Measurements from ENCODE around the gene FCHSD1.
A peak's percentile ranks its signal among the peaks of the same experiment; 100 is the strongest.
"Not testable (repeated sequence)": the region's sequence is repeated elsewhere in the genome, so short reads cannot be mapped to it uniquely, and the experiment has no call there.

The FCHSD1 gene

DNA sequence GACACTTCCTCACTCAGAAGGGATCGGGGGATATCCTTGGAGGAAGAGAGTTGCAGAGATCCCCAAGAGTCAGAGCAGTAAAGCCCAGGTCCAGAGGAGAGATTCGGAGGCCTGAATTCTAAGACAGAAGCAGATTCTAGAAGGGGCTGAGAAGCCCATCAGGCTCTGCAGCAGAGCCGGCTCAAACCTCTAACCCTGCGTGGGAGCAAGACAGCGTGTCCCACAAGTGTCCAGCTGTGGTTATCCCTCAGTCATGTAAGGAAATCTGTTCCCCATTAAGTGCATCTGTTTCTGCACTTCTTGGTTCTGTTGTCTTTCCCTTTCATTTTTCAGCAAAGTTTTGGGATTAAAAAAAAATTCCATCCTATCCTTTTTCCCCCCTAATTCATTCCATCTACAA is 27.6 kb downstream of the FCHSD1 start:
- Mint-ChIP-seq H3K4me1 (ENCODE audit: low read depth) (peaks cover 22% of the 10 kb centered on the region), H3K9me3 (no peaks in the 10 kb centered on the region), H3K27me3 (no peaks in the 10 kb centered on the region), H3K4me3 (peak overlapping the region; percentile 20), H3K27ac (peak overlapping the region; percentile 74), H3K36me3 (ENCODE audit: low read depth) (peaks cover 75% of the 10 kb centered on the region)

DNA sequence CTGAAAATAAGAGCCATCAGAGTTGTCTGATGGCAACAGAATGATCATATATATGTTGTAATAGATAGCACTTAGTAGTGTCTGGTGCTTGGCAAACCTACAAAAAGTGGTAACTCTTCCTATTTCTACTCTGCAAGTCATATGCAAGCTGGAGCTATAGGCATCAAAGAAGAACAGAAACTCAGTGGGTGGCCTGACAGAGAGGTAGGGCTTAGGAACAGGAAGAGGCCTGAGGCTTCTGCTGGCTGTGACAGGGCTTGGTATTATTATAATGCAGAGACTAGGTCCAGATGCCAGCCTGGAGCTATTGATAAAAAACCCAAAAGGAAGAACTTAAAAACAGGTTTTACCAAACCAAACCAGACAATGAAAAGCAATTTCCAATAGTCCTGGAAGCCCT is 28.0 kb downstream of the FCHSD1 start:
- Mint-ChIP-seq H3K4me3 (peak overlapping the region; percentile 20), H3K36me3 (ENCODE audit: low read depth) (peaks cover 73% of the 10 kb centered on the region), H3K4me1 (ENCODE audit: low read depth) (peaks cover 22% of the 10 kb centered on the region), H3K9me3 (no peaks in the 10 kb centered on the region), H3K27me3 (no peaks in the 10 kb centered on the region), H3K27ac (peak overlapping the region; percentile 74)

DNA sequence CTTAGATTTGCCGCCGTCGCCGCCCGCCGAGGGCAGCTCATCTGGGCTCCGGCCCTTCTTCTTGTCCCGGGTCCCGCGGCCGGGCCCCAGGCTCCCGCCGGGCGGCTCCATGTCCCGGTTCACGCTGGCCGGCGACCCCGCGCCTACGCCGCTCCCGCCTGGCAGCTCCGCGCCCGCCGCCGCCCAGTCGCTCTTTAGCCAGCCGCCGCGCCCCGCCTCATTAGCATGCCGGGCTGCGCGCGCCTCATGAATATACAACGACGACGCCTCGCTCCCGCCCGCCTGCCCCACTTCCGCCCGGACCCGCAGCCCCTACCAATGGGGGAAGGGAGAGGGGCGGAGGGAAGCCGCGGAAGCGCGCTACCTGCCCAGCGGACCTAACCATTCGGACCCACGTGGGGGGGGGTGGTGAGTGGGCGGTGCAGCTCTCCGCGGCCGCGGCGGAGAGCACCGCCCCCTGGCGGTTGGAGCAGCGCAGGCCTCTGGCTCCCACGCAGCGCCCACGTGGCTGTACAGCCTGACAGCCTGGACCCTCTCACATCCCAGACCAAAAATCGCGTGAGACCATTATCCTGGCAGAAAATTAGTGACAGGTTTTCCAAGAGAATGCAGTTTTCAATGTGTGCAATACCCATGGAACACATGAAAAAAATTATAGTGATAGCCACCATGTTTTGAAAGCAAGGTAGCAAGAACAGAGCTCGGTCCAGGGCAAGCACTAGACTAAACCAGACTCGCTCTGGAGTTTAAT is 32.2 kb downstream of the FCHSD1 start, which contains the start of gene DIAPH1:
Gene DIAPH1 (minus strand): TSS at position 197 of the 751 bp plus-strand sequence. CDS start 86 bp downstream, at position 111.
- Mint-ChIP-seq H3K4me1 (ENCODE audit: low read depth) (peaks cover 52% of the 10 kb centered on the region), H3K4me3 (peak within 1 kb of the TSS; percentile 91), H3K9me3 (no peaks in the 10 kb centered on the region), H3K27ac (peak within 1 kb of the TSS; percentile 97), H3K36me3 (ENCODE audit: low read depth) (peaks cover 59% of the 10 kb centered on the region), H3K27me3 (no peaks in the 10 kb centered on the region)

DNA sequence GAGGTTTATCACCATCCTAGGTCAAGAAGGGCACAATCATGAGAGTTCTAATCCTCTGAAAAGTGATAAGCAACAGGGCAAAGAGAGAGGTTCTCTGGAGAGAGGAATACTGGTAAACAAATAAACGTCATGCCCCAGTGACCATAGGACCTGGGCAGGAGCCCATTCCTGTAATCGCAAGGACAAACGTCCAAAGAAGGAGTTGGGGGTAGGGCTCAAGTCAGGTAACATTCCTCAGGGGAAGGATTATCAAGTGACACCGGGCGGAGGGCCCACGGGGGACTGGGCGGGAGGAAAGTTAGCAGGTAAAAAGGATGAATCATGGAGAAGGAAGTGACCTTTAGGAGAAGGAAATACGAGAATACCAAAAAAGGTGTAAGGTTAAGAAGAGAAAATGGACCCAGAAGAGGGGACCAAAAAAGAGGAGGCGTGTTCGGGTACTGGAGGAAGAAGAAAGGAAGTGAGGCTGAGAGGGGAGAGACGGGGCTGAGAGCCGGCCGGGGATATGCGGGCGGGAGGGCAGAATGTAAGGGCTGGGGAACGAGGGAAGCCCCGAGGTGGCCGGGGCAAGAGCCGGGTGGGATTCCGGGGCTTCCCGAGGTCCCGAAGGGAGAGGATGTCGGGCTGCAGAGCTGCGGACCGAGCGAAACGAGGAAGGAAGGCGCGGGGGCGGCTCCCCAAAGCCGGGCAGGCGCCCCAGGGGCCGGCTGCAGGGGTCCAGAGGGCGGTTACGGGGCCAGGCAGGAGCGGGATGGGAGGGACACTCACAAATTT is 33.0 kb downstream of the FCHSD1 start:
- H3K27me3 Mint-ChIP-seq: no peaks in the 10 kb centered on the region
- H3K4me3 Mint-ChIP-seq: peak overlapping the region; percentile 91
- peaks cover 52% of the 10 kb centered on the region for H3K4me1 Mint-ChIP-seq (ENCODE audit: low read depth)
- peak overlapping the region; percentile 97 for H3K27ac Mint-ChIP-seq
- H3K9me3 Mint-ChIP-seq: no peaks in the 10 kb centered on the region
- H3K36me3 Mint-ChIP-seq (ENCODE audit: low read depth): peaks cover 54% of the 10 kb centered on the region

DNA sequence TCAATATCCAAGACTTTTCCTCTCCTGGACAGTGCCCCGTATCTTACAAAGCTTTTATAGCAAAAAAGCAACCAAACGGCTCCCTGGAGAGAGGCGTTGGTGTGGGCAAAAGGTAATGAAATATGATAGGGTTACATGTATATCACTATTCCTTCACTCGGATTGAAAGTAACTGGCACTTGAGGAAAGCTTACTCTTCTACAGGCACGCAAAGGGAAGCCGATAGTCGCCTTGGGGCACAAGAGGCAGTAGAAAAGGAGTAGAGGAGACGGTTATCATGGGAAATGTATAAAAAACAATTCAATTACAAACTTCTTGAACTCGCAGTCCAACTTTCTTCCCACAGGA is 33.6 kb downstream of the FCHSD1 start:
- no peaks in the 10 kb centered on the region for H3K9me3 Mint-ChIP-seq
- H3K4me3 Mint-ChIP-seq: peak overlapping the region; percentile 91
- H3K27ac Mint-ChIP-seq: peak overlapping the region; percentile 97
- H3K27me3 Mint-ChIP-seq: no peaks in the 10 kb centered on the region
- peaks cover 56% of the 10 kb centered on the region for H3K36me3 Mint-ChIP-seq (ENCODE audit: low read depth)
- H3K4me1 Mint-ChIP-seq (ENCODE audit: low read depth): peaks cover 54% of the 10 kb centered on the region

DNA sequence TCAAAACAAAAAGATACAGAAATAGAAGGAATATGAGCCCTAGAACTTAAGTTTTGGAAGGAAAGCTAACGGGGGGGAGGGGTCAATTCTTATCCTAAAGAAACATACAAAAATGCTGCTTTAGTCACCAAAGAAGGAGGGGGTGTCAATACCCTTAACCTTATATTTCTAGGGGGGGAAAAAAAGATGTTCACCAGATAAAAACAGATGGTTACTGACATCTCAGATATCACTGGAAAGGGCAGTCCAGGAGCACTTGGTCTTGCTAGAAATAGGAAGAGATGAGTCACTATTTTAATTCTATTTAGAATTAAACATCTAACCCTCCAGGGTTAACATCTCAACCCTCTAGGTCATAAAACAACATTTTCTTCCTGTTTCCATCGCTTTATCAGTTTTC is 34.1 kb downstream of the FCHSD1 start:
- H3K4me3 Mint-ChIP-seq: peak overlapping the region; percentile 91
- H3K9me3 Mint-ChIP-seq: no peaks in the 10 kb centered on the region
- peak overlapping the region; percentile 97 for H3K27ac Mint-ChIP-seq
- H3K36me3 Mint-ChIP-seq (ENCODE audit: low read depth): peaks cover 59% of the 10 kb centered on the region
- H3K4me1 Mint-ChIP-seq (ENCODE audit: low read depth): peaks cover 60% of the 10 kb centered on the region
- no peaks in the 10 kb centered on the region for H3K27me3 Mint-ChIP-seq

DNA sequence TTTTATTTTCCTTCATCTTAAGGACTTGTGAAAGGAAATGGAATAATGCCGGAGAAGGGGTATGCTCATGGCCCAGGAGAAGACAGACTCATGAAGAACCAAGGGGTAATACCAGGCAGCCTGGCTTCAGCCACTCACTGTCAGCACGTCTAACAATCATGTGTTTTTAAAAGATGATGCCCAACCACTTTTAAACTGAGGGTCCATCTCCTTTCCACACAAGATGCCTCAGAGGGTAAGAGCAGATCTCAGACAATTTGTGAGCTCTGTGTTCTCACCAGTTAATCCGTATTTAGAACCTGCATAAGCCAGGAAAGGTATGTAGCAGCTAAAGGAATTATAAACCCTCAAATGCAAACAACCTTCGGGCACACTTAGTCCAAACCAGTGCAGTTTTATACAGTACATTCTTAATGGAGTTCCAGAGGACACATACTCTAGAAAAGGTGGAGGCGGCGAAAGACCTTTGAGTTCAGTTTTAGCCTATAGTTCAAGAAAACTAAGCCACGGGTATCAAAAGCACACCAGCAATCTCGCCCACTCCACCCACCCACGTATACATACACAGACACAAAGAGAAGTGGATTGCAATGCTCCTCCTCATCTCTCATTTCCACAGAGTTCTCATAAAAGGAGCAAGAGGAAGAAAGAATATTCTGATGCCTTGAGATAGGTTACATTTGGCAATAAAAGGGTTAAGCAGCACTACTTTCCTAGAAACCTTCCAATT is 35.1 kb downstream of the FCHSD1 start:
- Mint-ChIP-seq H3K4me3 (peak overlapping the region; percentile 91), H3K4me1 (ENCODE audit: low read depth) (peaks cover 67% of the 10 kb centered on the region), H3K36me3 (ENCODE audit: low read depth) (peaks cover 57% of the 10 kb centered on the region), H3K27ac (peak overlapping the region; percentile 97), H3K27me3 (no peaks in the 10 kb centered on the region), H3K9me3 (no peaks in the 10 kb centered on the region)

DNA sequence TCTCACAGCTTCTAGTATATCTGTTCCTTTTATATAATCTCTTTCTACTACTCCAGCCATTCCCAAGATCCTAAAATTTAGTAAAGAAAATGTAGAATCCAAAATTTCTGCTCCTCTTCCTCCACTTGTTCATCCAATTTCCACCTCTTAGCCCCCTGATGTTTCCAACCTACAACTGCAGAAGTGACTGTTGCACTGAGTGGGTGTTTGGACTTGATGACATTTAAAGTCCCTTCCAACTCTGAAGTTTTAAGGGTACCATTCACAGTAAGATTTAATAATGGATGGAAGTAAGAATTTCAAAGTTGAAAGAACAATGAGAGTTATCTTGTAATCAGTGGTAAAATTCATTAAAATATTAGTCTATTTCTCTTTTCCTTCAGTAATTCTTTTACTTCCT is 37.9 kb downstream of the FCHSD1 start:
- Mint-ChIP-seq H3K4me3 (peak overlapping the region; percentile 67), H3K27ac (peak overlapping the region; percentile 86), H3K9me3 (no peaks in the 10 kb centered on the region), H3K27me3 (no peaks in the 10 kb centered on the region), H3K4me1 (ENCODE audit: low read depth) (peaks cover 82% of the 10 kb centered on the region), H3K36me3 (ENCODE audit: low read depth) (peaks cover 53% of the 10 kb centered on the region)

DNA sequence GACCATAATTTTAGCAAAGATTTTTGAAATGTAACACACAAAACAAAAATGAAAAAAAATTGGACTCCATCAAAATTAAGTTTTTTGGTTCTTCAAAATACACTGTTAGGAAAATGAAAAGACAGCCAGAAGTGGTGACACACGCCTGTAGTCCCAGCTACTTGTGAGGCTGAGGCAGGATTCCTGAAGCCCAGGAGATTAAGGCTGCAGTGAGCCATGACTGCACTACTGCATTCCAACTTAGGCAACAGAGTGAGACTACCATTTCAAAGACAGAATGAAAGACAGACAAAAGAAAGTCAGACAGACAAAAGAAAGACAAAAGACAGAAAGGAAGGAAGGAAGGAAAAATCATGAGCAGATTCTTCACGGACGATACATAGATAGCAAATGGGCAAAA is 39.9 kb downstream of the FCHSD1 start:
- H3K4me1 Mint-ChIP-seq (ENCODE audit: low read depth): peaks cover 90% of the 10 kb centered on the region
- H3K36me3 Mint-ChIP-seq (ENCODE audit: low read depth): peaks cover 49% of the 10 kb centered on the region
- H3K27me3 Mint-ChIP-seq: no peaks in the 10 kb centered on the region
- no peak overlapping the region for H3K4me3 Mint-ChIP-seq
- no peaks in the 10 kb centered on the region for H3K9me3 Mint-ChIP-seq
- peak overlapping the region; percentile 15 for H3K27ac Mint-ChIP-seq

DNA sequence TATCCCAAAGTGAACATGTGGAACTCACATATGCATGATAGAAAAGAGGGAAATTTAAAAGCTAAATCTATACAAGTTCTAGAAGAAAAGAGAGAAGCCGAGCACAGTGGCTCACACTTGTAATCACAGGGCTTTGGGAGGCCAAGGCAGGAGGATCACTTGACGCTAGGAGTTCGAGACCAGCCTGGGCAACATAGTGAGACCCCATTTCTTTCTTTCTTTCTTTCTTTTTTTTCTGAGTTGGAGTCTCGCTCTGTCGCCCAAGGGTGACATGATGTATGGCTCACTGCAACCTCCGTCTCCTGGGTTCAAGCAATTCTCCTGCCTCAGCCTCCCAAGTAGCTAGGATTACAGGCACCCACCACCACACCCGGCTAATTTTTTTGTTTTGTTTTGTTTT is 41.3 kb downstream of the FCHSD1 start:
- not testable (repeated sequence) for H3K27me3 Mint-ChIP-seq, H3K4me3 Mint-ChIP-seq
- peaks cover 47% of the 10 kb centered on the region for H3K36me3 Mint-ChIP-seq (ENCODE audit: low read depth)

DNA sequence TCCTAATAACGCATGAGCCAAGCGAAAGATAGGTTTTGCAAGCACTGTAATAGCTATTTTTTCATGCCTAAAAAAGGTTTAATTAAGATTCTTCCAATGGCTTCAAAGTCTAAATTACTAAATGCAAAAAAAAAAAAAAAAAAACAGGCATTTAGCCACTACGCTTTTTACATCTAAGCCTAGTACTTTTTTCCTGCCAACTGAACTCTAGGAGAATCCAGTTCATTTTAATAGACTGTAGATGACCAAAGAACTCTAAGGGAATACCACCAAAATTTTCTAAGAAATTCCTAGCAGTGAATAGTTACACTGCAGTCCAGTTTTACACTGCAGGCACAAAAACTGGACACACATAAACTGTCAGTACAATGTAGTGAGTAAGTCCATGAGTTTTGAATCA is 42.2 kb downstream of the FCHSD1 start:
- H3K9me3 Mint-ChIP-seq: no peaks in the 10 kb centered on the region
- peak overlapping the region; percentile 39 for H3K27ac Mint-ChIP-seq
- peaks cover 54% of the 10 kb centered on the region for H3K36me3 Mint-ChIP-seq (ENCODE audit: low read depth)
- H3K4me1 Mint-ChIP-seq (ENCODE audit: low read depth): peaks cover 95% of the 10 kb centered on the region
- no peak overlapping the region for H3K4me3 Mint-ChIP-seq
- H3K27me3 Mint-ChIP-seq: no peaks in the 10 kb centered on the region

More for the DNA sequence above, 41.3 kb downstream of the FCHSD1 start:
- not testable (repeated sequence) for H3K9me3 Mint-ChIP-seq
- Mint-ChIP-seq H3K27ac (peak overlapping the region; percentile 83), H3K4me1 (ENCODE audit: low read depth) (peaks cover 95% of the 10 kb centered on the region)

DNA sequence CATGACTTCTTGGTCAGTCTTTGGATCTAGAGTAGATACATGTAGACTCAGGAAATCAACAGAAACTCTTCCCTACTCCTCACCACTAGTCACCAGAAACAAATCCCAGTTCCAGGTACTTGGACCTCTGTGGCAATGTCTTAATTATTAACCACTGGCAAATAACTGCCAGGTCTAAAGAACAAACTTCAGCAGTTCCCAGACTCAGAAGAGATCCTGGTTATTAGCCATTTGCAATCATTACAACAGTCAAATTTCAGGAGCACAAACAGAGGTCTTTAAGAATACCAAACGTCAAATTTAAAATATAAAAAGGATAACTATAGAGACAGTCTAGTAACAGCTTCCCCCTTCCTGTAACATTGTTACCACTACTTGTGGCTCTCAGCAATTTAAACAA is 42.7 kb downstream of the FCHSD1 start:
- H3K4me3 Mint-ChIP-seq: no peak overlapping the region
- peaks cover 95% of the 10 kb centered on the region for H3K4me1 Mint-ChIP-seq (ENCODE audit: low read depth)
- H3K36me3 Mint-ChIP-seq (ENCODE audit: low read depth): peaks cover 54% of the 10 kb centered on the region
- peak overlapping the region; percentile 39 for H3K27ac Mint-ChIP-seq
- H3K27me3 Mint-ChIP-seq: no peaks in the 10 kb centered on the region
- no peaks in the 10 kb centered on the region for H3K9me3 Mint-ChIP-seq

DNA sequence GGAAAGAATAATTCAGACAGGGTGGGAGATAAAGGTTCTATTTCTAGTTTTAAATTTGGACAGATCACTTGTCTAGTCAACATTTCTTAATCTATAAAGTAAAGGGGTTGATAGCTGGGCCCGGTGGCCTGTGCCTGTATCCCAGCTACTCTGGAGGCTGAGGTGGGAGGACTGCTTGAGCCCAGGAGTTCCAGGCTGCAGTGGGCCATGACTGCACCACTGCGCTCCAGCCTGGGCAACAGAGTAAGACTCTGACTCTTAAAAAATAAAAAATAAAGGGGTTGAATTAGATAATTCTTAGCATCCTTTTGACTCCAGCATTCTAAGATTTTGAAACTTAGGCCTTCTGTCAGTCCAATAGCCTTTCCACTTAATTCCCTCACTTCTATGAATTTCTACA is 43.2 kb downstream of the FCHSD1 start:
- Mint-ChIP-seq H3K9me3 (no peaks in the 10 kb centered on the region), H3K36me3 (ENCODE audit: low read depth) (peaks cover 49% of the 10 kb centered on the region), H3K4me1 (ENCODE audit: low read depth) (peaks cover 95% of the 10 kb centered on the region), H3K4me3 (no peak overlapping the region), H3K27me3 (no peaks in the 10 kb centered on the region), H3K27ac (peak overlapping the region; percentile 90)

DNA sequence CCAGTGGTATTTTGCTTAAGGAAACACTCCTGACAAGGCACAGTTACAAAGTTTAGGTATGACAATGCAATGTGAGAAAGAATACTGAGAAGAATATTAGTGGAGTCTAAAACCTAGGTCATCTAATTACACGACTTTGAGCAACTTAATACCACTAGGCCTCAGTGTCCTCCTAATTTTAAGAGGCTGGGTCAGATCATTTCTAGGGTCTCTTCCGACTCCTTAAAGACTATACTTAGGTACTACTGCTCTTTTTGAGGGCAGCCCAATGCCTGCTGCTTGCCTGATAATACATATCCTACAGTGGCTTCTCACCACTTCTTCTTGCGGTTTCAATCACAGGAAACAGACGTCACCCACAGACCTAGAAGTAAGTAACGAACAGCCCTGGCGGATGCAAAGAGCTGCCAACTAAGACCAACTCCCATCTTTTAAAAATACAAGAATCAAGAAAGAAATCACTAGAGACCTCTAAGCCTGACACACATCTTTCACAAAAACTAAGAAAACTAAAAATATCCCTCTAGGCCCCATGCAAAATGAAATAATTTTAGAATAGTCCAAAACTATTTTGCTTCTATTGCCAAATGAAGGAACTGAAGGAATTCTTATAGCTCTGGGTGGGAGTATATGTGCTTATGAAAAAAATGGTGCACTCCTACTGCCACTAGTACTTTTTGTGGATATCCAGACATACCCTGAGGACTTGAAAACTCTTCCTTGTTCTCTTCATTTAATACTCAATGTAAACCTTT is 45.5 kb downstream of the FCHSD1 start:
- Mint-ChIP-seq H3K36me3 (ENCODE audit: low read depth) (peaks cover 34% of the 10 kb centered on the region), H3K4me1 (ENCODE audit: low read depth) (peaks cover 95% of the 10 kb centered on the region)

More for the DNA sequence above, 45.5 kb downstream of the FCHSD1 start:
- Mint-ChIP-seq H3K27ac (peak overlapping the region; percentile 90), H3K9me3 (no peaks in the 10 kb centered on the region), H3K4me3 (peak overlapping the region; percentile 66), H3K27me3 (no peaks in the 10 kb centered on the region)
